H7 (cell line): Measurements from ENCODE around the gene DGAT2L6. TPM values are rescaled to one million over a fixed set of nuclear protein-coding genes. Genes with fewer than 3 reads are reported as not detected.

Experiments used
- DNase-seq: peaks from one replicate; pipeline ENCODE4 v3.0.0; 2012
- H3K27me3 ChIP-seq: 2 replicates; pipeline ENCODE4 v1.6.0; 2011; ENCODE audit warnings: mild to moderate bottlenecking, low read length; ENCODE audit not compliant: control insufficient read depth, insufficient read depth
- H3K36me3 ChIP-seq: replicated peaks from 2 replicates; pipeline ENCODE4 v1.5.1; 2011; ENCODE audit warnings: low read length; ENCODE audit not compliant: control insufficient read depth, insufficient read depth
- H3K4me3 ChIP-seq: 2 replicates; pipeline ENCODE4 v1.5.1; 2011; ENCODE audit warnings: low read depth, mild to moderate bottlenecking, control low read depth, low read length, moderate library complexity; ENCODE audit not compliant: insufficient read depth
- total RNA-seq: library from RNA; depleted of rRNA; stranded (reverse); fragments of >200 nt; shearing (Covaris generic); gene quantifications from 2 replicates; pipeline ENCODE4 v1.2.3, GENCODE V29; 2014; rRNA removed

DGAT2L6 gene
- 0.07 TPM in 1 of 2 replicates, not detected in the other for total RNA-seq

GRCh38 chrX:70176938-70177533, at the start of gene DGAT2L6:
Gene DGAT2L6, plus strand, starts transcription at chrX:70177483. Its CDS starts 100 bp downstream, at chrX:70177583.
- no peak for DNase-seq
- Histone ChIP-seq H3K27me3 (no peaks in the 10 kb centered on the region), H3K4me3 (no peak within 1 kb of the TSS), H3K36me3 (no peaks in the 10 kb centered on the region)

- Histone ChIP-seq H3K4me3 (no peak overlapping the region), H3K36me3 (no peaks in the 10 kb centered on the region), H3K27me3 (no peaks in the 10 kb centered on the region)
- peak; percentile 44 for DNase-seq
Observed at GRCh38 chrX:70128071-70128470, 49.2 kb upstream of the DGAT2L6 start.

- Histone ChIP-seq H3K4me3 (no peak overlapping the region), H3K36me3 (no peaks in the 10 kb centered on the region), H3K27me3 (no peaks in the 10 kb centered on the region)
- no peak for DNase-seq
Observed at GRCh38 chrX:70129816-70130215, 47.5 kb upstream of the DGAT2L6 start.

GRCh38 chrX:70132224-70132623, 45.1 kb upstream of the DGAT2L6 start:
- peaks cover 4% of the 10 kb centered on the region for H3K36me3 ChIP-seq
- DNase-seq: no peak
- no peak overlapping the region for H3K4me3 ChIP-seq

GRCh38 chrX:70132877-70133302, 44.4 kb upstream of the DGAT2L6 start:
- Histone ChIP-seq H3K27me3 (no peaks in the 10 kb centered on the region), H3K4me3 (peak overlapping the region; percentile 81), H3K36me3 (peaks cover 4% of the 10 kb centered on the region)
- no peak for DNase-seq

More at GRCh38 chrX:70132224-70132623, 45.1 kb upstream of the DGAT2L6 start:
- no peaks in the 10 kb centered on the region for H3K27me3 ChIP-seq

- Histone ChIP-seq H3K36me3 (peaks cover 4% of the 10 kb centered on the region), H3K4me3 (peak within 1 kb of the TSS; percentile 81), H3K27me3 (no peaks in the 10 kb centered on the region)
- peak; percentile 90 for DNase-seq
Observed at GRCh38 chrX:70133303-70134115, 43.8 kb upstream of the DGAT2L6 start, which contains the start of gene IGBP1. Gene IGBP1, plus strand, starts transcription at chrX:70133447. Its CDS starts 501 bp downstream, at chrX:70133948.

- Histone ChIP-seq H3K36me3 (peaks cover 4% of the 10 kb centered on the region), H3K4me3 (peak overlapping the region; percentile 81), H3K27me3 (no peaks in the 10 kb centered on the region)
- DNase-seq: peak; percentile 29
Observed at GRCh38 chrX:70134116-70134477, 43.2 kb upstream of the DGAT2L6 start.

- no peak for DNase-seq
- Histone ChIP-seq H3K4me3 (no peak overlapping the region), H3K36me3 (peaks cover 6% of the 10 kb centered on the region), H3K27me3 (no peaks in the 10 kb centered on the region)
Observed at GRCh38 chrX:70138622-70139021, 38.7 kb upstream of the DGAT2L6 start.

- H3K4me3 ChIP-seq: no peak overlapping the region
- no peak for DNase-seq
- H3K27me3 ChIP-seq: no peaks in the 10 kb centered on the region
- H3K36me3 ChIP-seq: peaks cover 6% of the 10 kb centered on the region
Observed at GRCh38 chrX:70139736-70140135, 37.5 kb upstream of the DGAT2L6 start.

GRCh38 chrX:70141373-70141772, 35.9 kb upstream of the DGAT2L6 start:
- no peaks in the 10 kb centered on the region for H3K27me3 ChIP-seq
- H3K36me3 ChIP-seq: peaks cover 1% of the 10 kb centered on the region
- H3K4me3 ChIP-seq: no peak overlapping the region
- DNase-seq: no peak

GRCh38 chrX:70166601-70167590, 10.4 kb upstream of the DGAT2L6 start:
- DNase-seq: no peak

GRCh38 chrX:70168238-70169188, 8.8 kb upstream of the DGAT2L6 start:
- H3K27me3 ChIP-seq: no peaks in the 10 kb centered on the region
- DNase-seq: peak; percentile 36
- no peak overlapping the region for H3K4me3 ChIP-seq
- H3K36me3 ChIP-seq: no peaks in the 10 kb centered on the region

More at GRCh38 chrX:70166601-70167590, 10.4 kb upstream of the DGAT2L6 start:
- Histone ChIP-seq H3K36me3 (no peaks in the 10 kb centered on the region), H3K27me3 (no peaks in the 10 kb centered on the region), H3K4me3 (no peak overlapping the region)

GRCh38 chrX:70169281-70169680, 8.0 kb upstream of the DGAT2L6 start:
- no peaks in the 10 kb centered on the region for H3K36me3 ChIP-seq
- no peaks in the 10 kb centered on the region for H3K27me3 ChIP-seq
- no peak for DNase-seq
- no peak overlapping the region for H3K4me3 ChIP-seq
